ENCODE data around the gene CREB5. TPM values are rescaled to one million over a fixed set of nuclear protein-coding genes. Genes with fewer than 3 reads are reported as not detected.

CREB5 gene
- total RNA-seq, 2 donors from 2014 or later: 0.53 to 2.6 TPM

DNA sequence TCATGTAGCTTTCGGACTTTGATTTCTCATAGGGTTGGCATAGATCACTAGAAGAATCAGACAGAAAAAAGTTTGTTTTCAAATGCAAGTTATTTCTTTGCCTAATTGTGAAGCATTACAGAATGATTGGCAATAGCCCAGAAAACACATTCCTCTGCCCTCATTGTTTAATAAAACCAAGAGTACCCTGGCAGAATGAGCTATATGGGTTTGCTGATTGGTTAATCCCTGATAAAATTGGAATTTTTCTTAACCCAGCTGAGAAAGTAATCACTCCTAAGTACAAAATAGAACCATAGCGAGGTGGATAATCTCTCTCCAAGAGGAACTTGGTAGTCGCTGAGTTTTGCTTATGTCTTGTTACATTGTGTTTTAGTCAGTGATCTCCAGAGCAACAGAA, 30.9 kb upstream of the CREB5 start:
- Mint-ChIP-seq H3K27me3 (ENCODE audit: insufficient read depth) (no peaks in the 10 kb centered on the region), H3K36me3 (ENCODE audit: low read depth) (no peaks in the 10 kb centered on the region), H3K4me3 (no peak overlapping the region), H3K4me1 (peaks cover 7% of the 10 kb centered on the region), H3K27ac (no peak overlapping the region), H3K9me3 (no peaks in the 10 kb centered on the region)
- no peak overlapping the region for H3K4me3 ChIP-seq (ENCODE audit: low read length)
- H3K27ac ChIP-seq (ENCODE audit: low read depth, low read length): no peak overlapping the region
- no peaks in the 10 kb centered on the region for H3K36me3 ChIP-seq (ENCODE audit: control insufficient read depth, insufficient read depth, low read length)
- TF ChIP-seq CTCF (conservative IDR thresholded peaks at IDR 0.05): no peak
- H3K27me3 ChIP-seq (ENCODE audit: control insufficient read depth, insufficient read depth, low read length, poor library complexity, severe bottlenecking): no peaks in the 10 kb centered on the region
- DNase-seq: no peak
- no peaks in the 10 kb centered on the region for H3K9me3 ChIP-seq (ENCODE audit: control insufficient read depth, low read length)
- H3K9ac ChIP-seq (ENCODE audit: extremely low read depth, low read length, poor library complexity, severe bottlenecking): no peak overlapping the region
- WGBS, 2 experiments (ENCODE audit: insufficient coverage in 1 of 2, insufficient read length in 1 of 2): 96% methylated on average over 3 of the region's 3 CpGs
- H3K4me1 ChIP-seq (ENCODE audit: control insufficient read depth, insufficient read depth, low read length): no peaks in the 10 kb centered on the region

GRCh38 chr7:28382144-28382543, 30.2 kb upstream of the CREB5 start:
- no peak for DNase-seq
- no peaks in the 10 kb centered on the region for H3K4me1 ChIP-seq (ENCODE audit: control insufficient read depth, insufficient read depth, low read length)
- Mint-ChIP-seq H3K36me3 (ENCODE audit: low read depth) (no peaks in the 10 kb centered on the region), H3K9me3 (no peaks in the 10 kb centered on the region), H3K4me3 (no peak overlapping the region), H3K4me1 (peaks cover 7% of the 10 kb centered on the region), H3K27me3 (ENCODE audit: insufficient read depth) (no peaks in the 10 kb centered on the region), H3K27ac (no peak overlapping the region)
- H3K27ac ChIP-seq (ENCODE audit: low read depth, low read length): no peak overlapping the region
- H3K9me3 ChIP-seq (ENCODE audit: control insufficient read depth, low read length): no peaks in the 10 kb centered on the region
- WGBS, 2 experiments (ENCODE audit: insufficient coverage in 1 of 2, insufficient read length in 1 of 2): 87 to 88% methylated on average over 2 to 5 of the region's 5 CpGs
- TF ChIP-seq CTCF (conservative IDR thresholded peaks at IDR 0.05): no peak
- H3K27me3 ChIP-seq (ENCODE audit: control insufficient read depth, insufficient read depth, low read length, poor library complexity, severe bottlenecking): no peaks in the 10 kb centered on the region
- H3K9ac ChIP-seq (ENCODE audit: extremely low read depth, low read length, poor library complexity, severe bottlenecking): no peak overlapping the region
- H3K36me3 ChIP-seq (ENCODE audit: control insufficient read depth, insufficient read depth, low read length): no peaks in the 10 kb centered on the region
- H3K4me3 ChIP-seq (ENCODE audit: low read length): no peak overlapping the region

DNA sequence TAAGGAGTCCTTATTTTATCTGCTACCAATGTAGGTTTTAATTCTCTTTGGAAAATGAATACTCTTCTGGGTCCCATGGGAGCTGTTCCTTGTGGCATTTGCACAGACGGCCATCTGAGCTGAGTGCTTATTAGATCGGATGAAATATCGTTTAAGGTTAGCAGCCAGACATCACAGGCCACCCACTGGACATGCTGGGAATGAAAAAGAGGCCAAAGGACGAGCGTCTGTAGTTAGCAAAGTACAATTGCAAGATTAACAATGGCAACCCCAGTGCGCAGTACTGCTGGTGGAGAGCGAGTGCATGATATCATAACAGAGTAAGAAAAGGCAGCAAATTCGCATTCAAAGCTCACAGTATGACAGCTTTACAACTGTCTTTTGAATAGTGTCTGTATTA, 28.3 kb upstream of the CREB5 start:
- Histone ChIP-seq H3K9ac (ENCODE audit: extremely low read depth, low read length, poor library complexity, severe bottlenecking) (no peak overlapping the region), H3K36me3 (ENCODE audit: control insufficient read depth, insufficient read depth, low read length) (no peaks in the 10 kb centered on the region), H3K27ac (ENCODE audit: low read depth, low read length) (no peak overlapping the region), H3K4me3 (ENCODE audit: low read length) (no peak overlapping the region), H3K9me3 (ENCODE audit: control insufficient read depth, low read length) (no peaks in the 10 kb centered on the region), H3K27me3 (ENCODE audit: control insufficient read depth, insufficient read depth, low read length, poor library complexity, severe bottlenecking) (no peaks in the 10 kb centered on the region), H3K4me1 (ENCODE audit: control insufficient read depth, insufficient read depth, low read length) (no peaks in the 10 kb centered on the region)
- H3K27ac Mint-ChIP-seq: no peak overlapping the region
- no peak overlapping the region for H3K4me3 Mint-ChIP-seq
- no peak for TF ChIP-seq CTCF (conservative IDR thresholded peaks at IDR 0.05)
- no peaks in the 10 kb centered on the region for H3K27me3 Mint-ChIP-seq (ENCODE audit: insufficient read depth)
- H3K4me1 Mint-ChIP-seq: peaks cover 12% of the 10 kb centered on the region
- no peaks in the 10 kb centered on the region for H3K9me3 Mint-ChIP-seq
- no peaks in the 10 kb centered on the region for H3K36me3 Mint-ChIP-seq (ENCODE audit: low read depth)
- 78 to 91% methylated on average over 8 of the region's 8 CpGs for WGBS, 2 experiments (ENCODE audit: insufficient coverage in 1 of 2, insufficient read length in 1 of 2)
- no peak for DNase-seq
